Ovary (tissue), 3 donors: ENCODE results near the gene RNF111.

Experiments
- CTCF ChIP-seq, 3 donors: fragments of 450-650 bp in 2 of 3; fragments of 200-600 bp in 1 of 3; IDR thresholded peaks; one replicate each; pipeline versions ENCODE4 v1.5.1 to v1.8.0; 2016 to 2022; ENCODE audit warnings: antibody characterized with exemption in 3 of 3, mild to moderate bottlenecking in 1 of 3
- EP300 ChIP-seq: sonication (generic); formaldehyde crosslinking; IDR thresholded peaks from one replicate; pipeline ENCODE4 v1.6.1; 2017; ENCODE audit warnings: antibody characterized with exemption
- POLR2A ChIP-seq: fragments of 450-650 bp; IDR thresholded peaks from one replicate; pipeline ENCODE4 v1.6.1; 2017; ENCODE audit warnings: antibody characterized with exemption, mild to moderate bottlenecking, moderate library complexity
- donor health status: DM: no; HTN: no; CAD: no.

- TF ChIP-seq POLR2A = no peak
- TF ChIP-seq CTCF (IDR thresholded peaks at IDR 0.05) = no peak
- TF ChIP-seq EP300 = no peak
Measured at GRCh38 chr15:59039225-59039624, 51.8 kb downstream of the RNF111 start.
